A204.1 (cell line): ENCODE data around the gene CPLX4.

ENCODE experiments used
- FAIRE-seq: peaks from 2 replicates; lab custom pipeline; 2012; peaks lifted over from hg19 to GRCh38; lab: Jason Lieb, UNC

CPLX4 gene

DNA sequence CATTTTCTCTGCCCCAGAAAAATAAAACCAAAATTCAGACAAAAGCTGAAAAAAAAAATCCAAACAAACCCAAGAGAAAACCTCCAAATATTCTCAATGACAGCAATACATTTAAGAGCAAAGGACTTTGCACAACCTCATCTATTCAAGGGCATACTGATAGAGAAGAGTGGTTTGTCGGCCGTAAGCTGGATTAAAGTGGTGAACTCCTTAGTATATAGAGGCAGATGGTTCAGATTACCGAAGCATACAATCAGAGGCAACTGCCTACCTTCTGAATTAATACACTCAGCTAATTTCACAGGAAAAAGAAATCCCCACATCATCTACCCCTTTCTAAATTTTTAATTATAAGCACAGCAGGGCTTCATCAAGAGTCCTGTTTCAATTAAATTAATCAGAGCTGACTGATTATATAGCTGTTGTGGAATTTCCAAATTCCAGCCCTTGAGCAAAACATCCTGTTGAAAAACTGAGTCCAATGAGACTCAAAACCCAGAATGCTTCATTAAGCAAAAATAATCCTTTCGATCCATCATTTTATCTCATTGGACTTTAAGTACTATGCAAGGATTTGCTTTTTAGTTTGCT is at the start of gene CPLX4:
CPLX4 (minus strand) TSS at position 190 of the 591 bp plus-strand sequence; CDS start at position 3, 187 bp downstream.
- FAIRE-seq: no peak

GRCh38 chr18:59360381-59360780 is 41.9 kb upstream of the CPLX4 start:
- no peak for FAIRE-seq

GRCh38 chr18:59359576-59359952 is 41.1 kb upstream of the CPLX4 start:
- FAIRE-seq: no peak

DNA sequence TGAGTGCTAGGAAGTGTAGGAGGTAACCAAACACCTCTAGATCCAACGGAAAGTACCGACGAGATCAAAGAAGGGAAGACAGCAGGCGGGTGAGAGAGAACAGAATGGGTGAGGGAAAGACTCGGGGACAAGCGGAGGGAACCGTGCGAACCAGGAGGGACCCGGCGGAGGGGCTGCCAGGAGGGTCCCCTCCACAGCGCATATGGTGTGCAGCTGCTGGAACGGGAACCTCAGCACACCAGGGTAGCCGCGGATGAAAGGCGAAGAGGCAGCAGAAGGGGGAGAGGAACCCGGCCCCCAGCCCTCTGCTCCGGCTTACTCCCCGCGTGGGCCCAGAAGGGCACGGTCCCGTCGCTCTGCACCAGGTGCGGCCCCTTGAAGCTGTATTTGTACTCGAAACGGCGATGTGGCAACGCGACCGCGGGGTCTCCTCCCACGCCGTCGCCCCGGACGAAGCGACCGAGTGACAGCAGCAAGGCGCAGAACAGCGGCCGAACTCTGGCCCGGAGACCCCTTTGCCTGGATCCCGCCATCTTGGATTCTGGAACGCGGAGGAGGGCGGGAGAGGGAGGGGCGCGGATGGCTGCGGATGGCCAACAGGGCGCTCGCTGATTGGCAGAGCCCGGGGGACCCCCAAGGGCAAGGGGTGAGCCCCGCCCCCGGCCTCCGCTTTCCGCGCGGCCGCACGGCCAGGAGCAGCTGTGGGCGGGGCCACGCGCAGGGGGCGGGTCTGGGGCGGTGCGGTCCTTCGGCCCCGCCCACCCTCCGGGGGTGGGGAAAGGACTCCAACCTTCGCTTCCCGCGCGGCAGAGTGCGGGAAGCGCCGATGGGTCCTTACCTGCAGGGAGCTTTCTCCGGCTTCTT is 40.5 kb upstream of the CPLX4 start, which contains the start of gene LMAN1:
LMAN1 (minus strand) TSS at position 554 of the 864 bp plus-strand sequence; CDS start at position 533, 21 bp downstream.
- FAIRE-seq: no peak

- FAIRE-seq: no peak
Observed at GRCh38 chr18:59358414-59358711, 39.9 kb upstream of the CPLX4 start.

DNA sequence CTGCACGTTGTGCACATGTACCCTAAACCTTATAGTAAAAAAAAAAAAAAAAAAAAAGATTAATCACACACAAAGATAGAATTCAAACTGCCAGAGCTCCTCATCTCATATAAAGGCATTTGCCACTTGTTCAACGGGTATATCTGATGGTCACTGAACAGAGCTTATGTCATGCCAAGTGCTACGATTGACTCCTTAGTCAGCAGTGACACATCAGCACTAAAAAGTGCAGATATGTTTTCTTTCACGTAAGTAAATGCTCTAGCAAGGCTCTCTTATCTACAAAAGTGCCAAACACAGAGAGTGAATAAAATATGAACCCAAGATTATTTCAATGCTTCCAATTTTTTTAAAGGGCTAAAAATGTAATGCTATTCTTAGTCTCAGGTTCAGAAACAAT is 39.5 kb upstream of the CPLX4 start:
- FAIRE-seq: no peak

- FAIRE-seq: no peak
Observed at GRCh38 chr18:59354731-59355130, 36.3 kb upstream of the CPLX4 start.

- no peak for FAIRE-seq
Observed at GRCh38 chr18:59353079-59353680, 34.7 kb upstream of the CPLX4 start.

DNA sequence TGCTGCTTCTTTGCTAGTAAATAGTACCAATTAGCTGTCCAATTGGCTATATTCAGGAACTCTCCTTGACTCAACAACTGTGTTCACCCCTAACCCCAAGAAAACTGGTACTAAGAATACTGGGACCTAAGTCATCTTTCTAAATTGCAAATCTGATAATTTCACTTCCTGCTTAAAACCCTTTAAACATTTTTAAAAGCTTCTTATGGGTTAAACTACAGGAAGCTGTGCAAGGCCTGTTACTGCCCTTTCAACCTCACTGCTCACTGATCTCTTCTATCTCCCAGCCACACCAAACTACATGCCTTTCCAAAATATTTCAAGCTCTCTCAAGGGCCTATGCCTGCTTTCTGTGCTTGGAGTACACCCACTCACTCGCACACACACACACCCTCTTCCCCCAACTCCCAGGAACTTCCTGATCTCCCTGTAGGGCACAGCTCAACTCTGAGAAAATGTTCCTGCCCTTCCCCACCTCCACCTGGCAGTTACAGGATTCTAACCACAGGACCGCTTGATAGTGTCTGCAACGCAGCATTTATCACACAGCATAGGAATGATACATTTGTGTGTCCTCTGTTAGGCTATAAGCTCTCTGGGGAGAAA is 33.9 kb upstream of the CPLX4 start:
- no peak for FAIRE-seq

GRCh38 chr18:59345556-59345955 is 27.1 kb upstream of the CPLX4 start:
- no peak for FAIRE-seq

DNA sequence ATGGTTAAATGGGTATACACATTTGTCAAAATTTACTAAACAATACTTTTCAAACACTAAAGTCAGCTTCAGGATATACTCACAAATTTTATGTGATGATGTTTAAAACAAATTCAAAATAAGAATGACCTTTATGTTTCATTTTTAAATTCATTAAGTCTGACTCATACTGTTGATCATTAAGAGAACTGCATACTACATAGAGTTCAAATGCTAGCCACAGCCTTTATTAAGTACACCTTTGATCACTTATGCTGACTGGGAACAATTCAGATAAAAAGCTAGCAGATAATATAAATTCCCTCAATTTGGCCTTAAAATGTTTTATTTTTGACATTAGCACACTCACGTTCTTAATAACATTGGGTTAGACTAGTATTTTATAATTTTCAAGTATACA is 26.5 kb upstream of the CPLX4 start:
- FAIRE-seq: no peak

- FAIRE-seq: no peak
Observed at GRCh38 chr18:59343926-59344325, 25.5 kb upstream of the CPLX4 start.

GRCh38 chr18:59340817-59341216 is 22.4 kb upstream of the CPLX4 start:
- no peak for FAIRE-seq

GRCh38 chr18:59340312-59340711 is 21.9 kb upstream of the CPLX4 start:
- no peak for FAIRE-seq

DNA sequence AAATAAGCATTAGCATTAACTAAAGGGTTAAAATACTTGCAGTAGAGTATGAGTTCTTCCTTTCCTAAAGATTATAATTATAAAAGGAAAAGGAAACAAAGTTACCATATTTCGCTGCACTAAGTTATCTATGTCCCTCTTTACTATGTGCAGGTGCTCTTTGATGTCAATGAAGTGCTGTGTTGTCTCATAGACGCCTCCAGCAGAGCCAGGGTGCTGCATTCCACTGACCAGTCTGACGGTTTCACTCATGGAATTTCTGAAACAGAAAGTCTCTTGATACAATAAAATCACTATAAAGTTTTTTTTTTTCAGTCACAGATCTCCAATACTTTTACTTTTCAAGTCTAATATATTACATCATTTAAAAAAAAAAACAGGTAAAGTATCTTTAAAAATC is 14.5 kb upstream of the CPLX4 start:
- FAIRE-seq: no peak

GRCh38 chr18:59328683-59329082 is 10.2 kb upstream of the CPLX4 start:
- FAIRE-seq: no peak

- FAIRE-seq: no peak
Observed at GRCh38 chr18:59325965-59326364, 7.5 kb upstream of the CPLX4 start.

GRCh38 chr18:59324623-59324971 is 6.1 kb upstream of the CPLX4 start:
- no peak for FAIRE-seq

GRCh38 chr18:59323931-59324622 is 5.6 kb upstream of the CPLX4 start:
- FAIRE-seq: no peak

- FAIRE-seq: no peak
Observed at GRCh38 chr18:59311631-59312030, 6.8 kb downstream of the CPLX4 start.

GRCh38 chr18:59308938-59309260 is 9.6 kb downstream of the CPLX4 start:
- no peak for FAIRE-seq

GRCh38 chr18:59308248-59308937 is 10.1 kb downstream of the CPLX4 start:
- FAIRE-seq: no peak
